Stimulated activated CD4-positive, alpha-beta T cell treated with anti-CD3 and anti-CD28 coated beads, TNF-alpha, amount 100 ng/mL, for 24 hours (primary cell): ENCODE results near the gene CSF3.

Experiments used
- DNase-seq, 3 experiments: peaks; one replicate each; pipeline ENCODE4 v3.0.0-alpha.2; 2020; ENCODE audit warnings: low read depth in 3 of 3

CSF3 gene

DNA sequence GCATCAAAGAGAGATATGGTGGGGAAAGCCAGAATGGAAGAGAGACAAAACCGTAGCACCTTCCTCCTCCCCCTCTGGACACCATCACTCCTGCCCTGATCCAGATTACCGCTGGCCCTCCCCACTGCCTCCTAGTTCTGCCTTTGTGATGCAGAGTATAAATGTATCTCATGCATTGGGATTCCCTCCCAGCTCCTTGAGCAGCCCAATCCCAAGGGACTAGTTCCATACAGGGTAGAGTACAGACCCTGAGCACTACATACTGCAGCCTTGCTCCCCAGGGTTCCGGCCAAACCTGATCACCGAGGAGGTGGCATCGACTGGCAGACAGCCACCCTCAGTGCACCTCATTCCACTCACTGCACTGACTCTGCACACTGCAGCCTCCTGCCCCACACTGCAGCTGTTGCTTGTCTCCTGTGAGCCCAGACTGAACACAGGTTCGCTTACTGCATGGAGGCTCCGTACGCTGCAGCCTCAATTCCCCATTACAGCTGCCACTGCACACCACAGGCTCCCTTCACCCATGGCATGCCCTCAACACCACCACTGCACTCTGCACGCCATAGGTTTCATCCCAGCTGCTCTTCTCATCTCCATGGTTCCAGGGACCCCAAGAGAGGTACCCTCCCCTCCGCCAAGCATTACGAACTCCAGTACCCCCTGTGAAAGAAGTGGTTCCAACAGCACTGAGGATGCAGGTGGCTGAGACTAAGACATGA, 45.8 kb downstream of the CSF3 start:
- DNase-seq, result no peak

- no peak for DNase-seq
These were observed 46.4 kb downstream of the CSF3 start for GRCh38 chr17:40061609-40062038.

GRCh38 chr17:40062329-40063186, 47.3 kb downstream of the CSF3 start, which contains the start of gene THRA:
TSS of gene THRA (plus strand) at chr17:40062965. CDS start at chr17:40074489, 11,524 bp downstream.
- peak in 1 of 3 experiments; percentile 61 for DNase-seq

DNA sequence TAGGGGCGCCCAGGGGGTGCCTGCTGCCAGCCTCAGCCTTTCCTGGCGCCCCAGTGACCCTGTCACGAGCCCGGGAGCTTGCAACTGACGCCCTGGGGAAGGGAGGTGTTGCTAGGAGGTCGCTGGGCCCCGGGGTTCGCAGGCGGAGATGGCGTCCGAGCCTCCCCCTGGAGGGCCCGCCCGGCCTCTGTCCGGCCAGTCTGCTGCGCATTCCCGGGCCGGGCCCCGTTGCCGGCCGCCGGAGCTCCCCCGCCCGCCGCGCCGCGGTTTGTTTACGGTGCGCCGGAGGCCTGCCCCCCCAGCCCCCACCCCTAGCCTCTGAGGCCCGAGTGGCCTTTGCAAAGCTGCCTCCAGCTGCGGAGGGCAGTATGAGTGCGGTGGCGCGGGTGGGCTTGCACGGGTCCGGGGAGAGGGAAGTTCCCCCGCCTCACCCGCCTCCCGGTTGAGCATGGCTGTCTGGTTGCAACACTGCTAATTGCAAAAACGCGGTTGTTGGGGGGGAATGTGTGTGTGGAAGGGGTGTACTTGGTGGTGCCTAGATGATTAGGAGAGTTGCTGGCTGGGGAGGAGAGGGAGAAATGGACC, 48.0 kb downstream of the CSF3 start:
- peak in 1 of 3 experiments; percentile 12 for DNase-seq

- DNase-seq, result no peak
These were observed 48.8 kb downstream of the CSF3 start for GRCh38 chr17:40063901-40064531.

GRCh38 chr17:40064971-40065768, 49.9 kb downstream of the CSF3 start:
- no peak for DNase-seq

GRCh38 chr17:40065769-40066510, 50.7 kb downstream of the CSF3 start:
- DNase-seq, result no peak
